T-helper 9 cell (primary cell): Measurements from ENCODE around the gene CCDC124.

Experiments used
- DNase-seq: peaks from one replicate; pipeline ENCODE4 v3.0.0-alpha.2; 2020

Gene CCDC124

DNA sequence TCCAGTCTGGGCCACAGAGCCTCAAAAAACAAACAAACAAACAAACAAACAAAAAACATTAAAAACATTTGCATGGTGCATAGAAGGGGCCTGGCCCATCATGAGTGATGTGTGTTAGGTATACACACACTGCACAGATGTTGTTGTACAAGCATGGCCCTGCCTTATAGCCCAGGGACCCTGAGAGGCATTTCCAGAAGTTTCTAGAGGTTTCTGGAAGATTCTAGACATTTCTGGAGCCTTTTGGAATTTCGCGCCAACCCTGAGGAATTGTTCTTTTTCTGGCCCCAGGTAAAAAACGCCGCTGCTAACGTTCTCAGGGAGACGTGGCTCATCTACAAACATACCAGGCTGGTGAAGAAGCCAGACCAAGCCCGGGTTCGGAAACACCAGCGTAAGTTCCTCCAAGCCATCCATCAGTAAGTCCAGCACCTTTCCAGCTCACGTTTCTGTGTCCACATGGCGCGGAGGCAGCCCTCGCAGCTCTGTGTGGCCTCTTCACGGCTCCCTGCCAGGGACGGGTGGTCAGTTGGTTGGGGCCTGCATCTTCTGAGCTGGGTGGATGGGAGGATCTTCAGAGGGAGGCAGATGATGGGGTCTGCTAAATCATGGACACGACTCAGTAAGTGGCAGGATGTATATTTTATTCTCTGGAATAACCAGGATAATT, 56.7 kb downstream of the CCDC124 start:
- no peak for DNase-seq

DNA sequence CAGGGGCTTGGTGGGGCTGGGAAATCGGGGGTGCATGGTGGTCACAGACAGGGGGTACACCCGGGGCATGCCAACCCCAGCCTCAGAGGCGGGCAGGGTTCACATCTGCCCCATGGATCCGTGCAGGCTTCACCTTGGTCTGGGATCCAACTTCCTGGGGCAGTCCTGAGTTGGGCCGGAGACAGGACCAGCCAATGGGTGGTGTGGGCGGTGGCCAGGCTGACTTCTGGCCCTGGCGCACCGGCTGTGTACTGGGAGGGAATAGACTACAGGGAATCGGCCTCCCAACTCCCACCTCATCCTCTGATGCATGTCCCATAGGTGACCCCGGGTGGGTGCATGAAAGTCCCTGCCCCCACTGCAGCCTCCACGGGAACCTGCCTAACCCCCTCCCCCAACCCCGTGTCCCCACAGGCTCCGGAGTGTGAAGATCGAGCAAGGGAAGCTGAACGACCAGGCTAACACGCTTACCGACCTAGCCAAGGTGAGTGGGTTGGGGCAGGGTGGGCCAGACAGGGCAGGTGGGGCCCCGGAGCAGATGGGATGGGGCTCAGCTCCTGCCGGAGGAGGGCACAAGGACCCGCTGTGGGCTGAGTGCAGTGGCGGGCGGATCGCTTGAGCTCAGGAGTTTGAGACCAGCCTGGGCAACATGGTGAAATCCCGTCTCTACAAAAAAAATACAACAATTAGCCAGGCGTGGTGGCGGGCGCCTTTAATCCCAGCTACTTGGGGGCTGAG, 60.4 kb downstream of the CCDC124 start:
- no peak for DNase-seq
